Spleen (tissue), 11 donors: ENCODE data around the gene LTBR. TPM values are rescaled to one million over a fixed set of nuclear protein-coding genes. Genes with fewer than 3 reads are reported as not detected.

Source experiments
- DNase-seq: peaks from one replicate; pipeline ENCODE4 v3.0.0-alpha.2; 2020
- H3K27ac ChIP-seq, 8 donors: fragments of 200-600 bp; sonication (generic) in 7 of 8; 1 replicate in 4 of 8; 2 replicates in 4 of 8; pipeline versions ENCODE4 v1.5.0 to v1.8.0; 2016 to 2021; ENCODE audit warnings: inconsistent platforms in 4 of 8, mild to moderate bottlenecking in 4 of 8, moderate library complexity in 1 of 8
- H3K27me3 ChIP-seq, 7 donors: fragments of 200-600 bp; sonication (generic) in 6 of 7; replicated peaks in 1 of 7; 1 replicate in 4 of 7; 2 replicates in 3 of 7; pipeline versions ENCODE4 v1.5.0 to v1.8.0; 2016 to 2021; ENCODE audit warnings: inconsistent platforms in 3 of 7, mild to moderate bottlenecking in 1 of 7
- H3K36me3 ChIP-seq, 6 donors: fragments of 200-600 bp; sonication (generic) in 5 of 6; 1 replicate in 4 of 6; 2 replicates in 2 of 6; pipeline versions ENCODE4 v1.5.0 to v1.8.0; 2016 to 2021; ENCODE audit warnings: inconsistent platforms in 2 of 6
- H3K4me1 ChIP-seq, 6 donors: fragments of 200-600 bp; sonication (generic) in 5 of 6; 1 replicate in 3 of 6; 2 replicates in 3 of 6; pipeline versions ENCODE4 v1.5.0 to v1.8.0; 2016 to 2021; ENCODE audit warnings: inconsistent platforms in 3 of 6
- H3K4me3 ChIP-seq, 8 donors: fragments of 200-600 bp; sonication (generic) in 7 of 8; 1 replicate in 4 of 8; 2 replicates in 4 of 8; pipeline versions ENCODE4 v1.5.0 to v1.8.0; 2016 to 2021; ENCODE audit warnings: inconsistent platforms in 4 of 8, mild to moderate bottlenecking in 4 of 8, moderate library complexity in 2 of 8
- H3K9me3 ChIP-seq, 8 donors: fragments of 200-600 bp; sonication (generic) in 7 of 8; 1 replicate in 4 of 8; 2 replicates in 4 of 8; pipeline versions ENCODE4 v1.5.0 to v1.8.0; 2016 to 2021; ENCODE audit warnings: inconsistent platforms in 4 of 8
- POLR2A ChIP-seq, 3 donors: fragments of 450-650 bp; IDR thresholded peaks; one replicate each; pipeline ENCODE4 v1.5.1; 2017; ENCODE audit warnings: antibody characterized with exemption in 3 of 3, mild to moderate bottlenecking in 1 of 3
- POLR2AphosphoS5 ChIP-seq, 3 donors: sonication (generic); formaldehyde crosslinking; IDR thresholded peaks; one replicate each; pipeline ENCODE4 v1.5.1; 2017; ENCODE audit warnings: antibody characterized with exemption in 3 of 3
- whole genome bisulfite sequencing, 5 donors: extraction: QIAGEN DNeasy Blood & Tissue Kit in 3 of 5; methylation state at CpG; one replicate each; pipeline versions ENCODE4 v1.1.5 to v1.1.7; 2013 to 2018; 5-methylcytosine and 5-hydroxymethylcytosine counted together
- intact Hi-C: fragments of 100-400 bp; cut with DNase I; formaldehyde crosslinking; loops from one replicate; pipeline ENCODE4 v1.15.0; 2023; ENCODE audit warnings: low total_unique reads
- polyA plus RNA-seq, 3 donors: library from polyadenylated mRNA; stranded (reverse); fragments of 200-250 nt; gene quantifications; one replicate each; pipeline ENCODE4 v1.2.1, GENCODE V29; 2013
- small RNA-seq, 4 donors: library from RNA; depleted of rRNA; stranded (forward); fragments of <200 nt; gene quantifications; one replicate each; pipeline ENCODE3, GENCODE V24; 2016
- total RNA-seq, 7 donors: library from RNA; depleted of rRNA in 3 of 7; stranded (reverse); fragments of >200 nt in 3 of 7; fragmentation: NEBNext Ultra II Directional in 4 of 7; extraction: Animal tissue kit (Norgen Biotek cat#: 25700) in 4 of 7; gene quantifications; one replicate each; pipeline versions ENCODE4 v1.1.0 to v1.2.1, GENCODE V29; 2016 to 2021
- TF ChIP-seq, protein P1 (sequence below), 11 experiments: fragments of 200-600 bp in 7 of 11; fragments of 450-650 bp in 4 of 11; sonication (generic) in 4 of 11; IDR thresholded peaks in 8 of 11; conservative IDR thresholded peaks in 3 of 11; 1 replicate in 7 of 11; 2 replicates in 4 of 11; pipeline versions ENCODE4 v1.4.0 to v1.8.0; 2016 to 2021; ENCODE audit warnings: antibody characterized with exemption in 11 of 11, inconsistent platforms in 4 of 11, mild to moderate bottlenecking in 1 of 11
- donor health status: healthy with polysubstance abuse.
- donor health status: DM: no; HTN: no; CAD: no; lungs with moderate emphysema.
- donor health status: DM: no; HTN: no; CAD: no.
- donor health status: Bipolar disorder and iron deficiency.
- donor health status: healthy.
- donor health status: DM: no; HTN: no; CAD: no.
- donor health status: DM: yes; HTN: yes; CAD: no.

Gene LTBR
- total and polyA plus RNA-seq, 10 donors, result 14.4 to 155 (median 85.5) TPM

DNA sequence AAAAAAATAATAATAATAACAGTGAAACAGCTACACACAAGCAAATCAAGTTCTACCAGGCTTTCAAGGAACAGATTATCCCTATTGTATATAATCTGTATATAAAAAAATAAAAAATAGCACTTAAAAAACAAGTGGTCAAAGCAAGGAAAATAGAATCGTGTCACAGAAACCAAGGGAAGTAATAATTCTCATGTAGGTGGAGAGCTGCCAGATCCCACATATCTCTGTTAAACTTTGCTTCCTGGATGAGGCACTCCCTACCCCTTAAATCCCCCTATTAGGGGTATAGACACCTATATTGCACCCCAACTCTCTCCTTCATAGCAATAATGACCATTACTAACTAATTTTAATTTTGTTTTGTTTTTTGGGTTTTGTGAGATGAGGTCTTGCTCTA is 56.4 kb downstream of the LTBR start:
- Histone ChIP-seq H3K4me3 (no peak overlapping the region), H3K27ac (no peak overlapping the region), H3K4me1 (peaks cover 0 to 31% (median 20%) of the 10 kb centered on the region in 6 donors), H3K36me3 (no peaks in the 10 kb centered on the region), H3K9me3 (no peaks in the 10 kb centered on the region), H3K27me3 (no peaks in the 10 kb centered on the region)
- intact Hi-C loops, result no loop called here
- no peak for DNase-seq
- 13 to 21% (median 13%) methylated on average over 1 of the region's 1 CpG for WGBS, 5 donors
- TF ChIP-seq POLR2A (IDR thresholded peaks at IDR 0.05) (no peak), POLR2AphosphoS5 (IDR thresholded peaks at IDR 0.05) (no peak)
- TF ChIP-seq, protein P1, sequence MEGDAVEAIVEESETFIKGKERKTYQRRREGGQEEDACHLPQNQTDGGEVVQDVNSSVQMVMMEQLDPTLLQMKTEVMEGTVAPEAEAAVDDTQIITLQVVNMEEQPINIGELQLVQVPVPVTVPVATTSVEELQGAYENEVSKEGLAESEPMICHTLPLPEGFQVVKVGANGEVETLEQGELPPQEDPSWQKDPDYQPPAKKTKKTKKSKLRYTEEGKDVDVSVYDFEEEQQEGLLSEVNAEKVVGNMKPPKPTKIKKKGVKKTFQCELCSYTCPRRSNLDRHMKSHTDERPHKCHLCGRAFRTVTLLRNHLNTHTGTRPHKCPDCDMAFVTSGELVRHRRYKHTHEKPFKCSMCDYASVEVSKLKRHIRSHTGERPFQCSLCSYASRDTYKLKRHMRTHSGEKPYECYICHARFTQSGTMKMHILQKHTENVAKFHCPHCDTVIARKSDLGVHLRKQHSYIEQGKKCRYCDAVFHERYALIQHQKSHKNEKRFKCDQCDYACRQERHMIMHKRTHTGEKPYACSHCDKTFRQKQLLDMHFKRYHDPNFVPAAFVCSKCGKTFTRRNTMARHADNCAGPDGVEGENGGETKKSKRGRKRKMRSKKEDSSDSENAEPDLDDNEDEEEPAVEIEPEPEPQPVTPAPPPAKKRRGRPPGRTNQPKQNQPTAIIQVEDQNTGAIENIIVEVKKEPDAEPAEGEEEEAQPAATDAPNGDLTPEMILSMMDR (IDR thresholded peaks at IDR 0.05 in 8 of 11, conservative IDR thresholded peaks at IDR 0.05 in 3 of 11), result no peak

Small RNA genes lying within 50 kb of the gene (small RNA-seq; reads per million reads assigned to genes)
- 0 reads per million in 4 donors for gene RN7SL391P

Other genes starting within 250 kb of the LTBR start
- 100 to 1,000 TPM in 1 of 7 donors, 10 to 100 TPM in 6; 50.0 to 113 (median 75.7) TPM for gene CD9, start 183.8 kb upstream of the LTBR start, total RNA-seq
- gene CD9, start 183.8 kb upstream of the LTBR start, polyA plus RNA-seq, result 10 to 100 TPM; 16.2 to 87.4 (median 50.6) TPM
- 1 to 10 TPM in 1 of 7 donors, under 1 TPM in 2, not detected in 4; 0.19 to 1.2 (median 0.74) TPM for gene PLEKHG6, start 73.5 kb upstream of the LTBR start, total RNA-seq
- under 1 TPM; 0.10 to 0.12 (median 0.11) TPM for gene PLEKHG6, start 73.5 kb upstream of the LTBR start, polyA plus RNA-seq
- gene TNFRSF1A, start 42.1 kb upstream of the LTBR start, total RNA-seq, result 100 to 1,000 TPM; 153 to 578 (median 224) TPM
- 10 to 100 TPM; 22.5 to 40.6 (median 22.8) TPM for gene TNFRSF1A, start 42.1 kb upstream of the LTBR start, polyA plus RNA-seq
- gene SCNN1A, start 8.6 kb upstream of the LTBR start, total RNA-seq, result 1 to 10 TPM in 6 of 7 donors, under 1 TPM in 1; 0.84 to 8.6 (median 2.0) TPM
- under 1 TPM; 0.17 to 0.22 (median 0.18) TPM for gene SCNN1A, start 8.6 kb upstream of the LTBR start, polyA plus RNA-seq
- gene CD27, start 60.8 kb downstream of the LTBR start, total RNA-seq, result 10 to 100 TPM; 49.2 to 97.2 (median 59.2) TPM
- 100 to 1,000 TPM; 128 to 193 (median 178) TPM for gene CD27, start 60.8 kb downstream of the LTBR start, polyA plus RNA-seq
- 10 to 100 TPM; 35.6 to 50.1 (median 42.0) TPM for gene TAPBPL, start 67.9 kb downstream of the LTBR start, total RNA-seq
- gene TAPBPL, start 67.9 kb downstream of the LTBR start, polyA plus RNA-seq, result 10 to 100 TPM; 15.0 to 17.1 (median 15.9) TPM
- 10 to 100 TPM; 18.5 to 32.5 (median 24.2) TPM for gene VAMP1, start 86.5 kb downstream of the LTBR start, total RNA-seq
- gene VAMP1, start 86.5 kb downstream of the LTBR start, polyA plus RNA-seq, result 10 to 100 TPM; 11.0 to 20.7 (median 17.9) TPM
- 10 to 100 TPM; 34.0 to 94.0 (median 89.3) TPM for gene MRPL51, start 109.1 kb downstream of the LTBR start, total RNA-seq
- gene MRPL51, start 109.1 kb downstream of the LTBR start, polyA plus RNA-seq, result 100 to 1,000 TPM in 2 of 3 donors, 10 to 100 TPM in 1; 73.4 to 137 (median 109) TPM
- 10 to 100 TPM; 29.9 to 49.2 (median 39.6) TPM for gene NCAPD2, start 109.9 kb downstream of the LTBR start, total RNA-seq
- gene NCAPD2, start 109.9 kb downstream of the LTBR start, polyA plus RNA-seq, result 10 to 100 TPM; 12.0 to 14.1 (median 14.0) TPM
- gene GAPDH, start 150.4 kb downstream of the LTBR start, total RNA-seq, result 1,000 to 10,000 TPM in 5 of 7 donors, 100 to 1,000 TPM in 2; 998 to 1,580 (median 1,404) TPM
- gene GAPDH, start 150.4 kb downstream of the LTBR start, polyA plus RNA-seq, result 1,000 to 10,000 TPM; 1,133 to 1,680 (median 1,180) TPM
- 10 to 100 TPM; 32.2 to 51.2 (median 39.7) TPM for gene IFFO1, start 171.9 kb downstream of the LTBR start, total RNA-seq
- 10 to 100 TPM; 27.8 to 78.3 (median 63.2) TPM for gene IFFO1, start 171.9 kb downstream of the LTBR start, polyA plus RNA-seq
- gene NOP2, start 184.1 kb downstream of the LTBR start, total RNA-seq, result 10 to 100 TPM; 37.0 to 58.7 (median 47.5) TPM
- 10 to 100 TPM; 25.8 to 40.7 (median 37.6) TPM for gene NOP2, start 184.1 kb downstream of the LTBR start, polyA plus RNA-seq
- gene CHD4, start 223.2 kb downstream of the LTBR start, total RNA-seq, result 100 to 1,000 TPM; 202 to 272 (median 240) TPM
- gene CHD4, start 223.2 kb downstream of the LTBR start, polyA plus RNA-seq, result 100 to 1,000 TPM; 136 to 169 (median 154) TPM